Suppressor macrophage treated with lipopolysaccharide for 1 hour (primary cell): ENCODE data around the gene SH3BP4.

ENCODE experiments used
- DNase-seq, 3 donors: peaks; one replicate each; pipeline ENCODE4 v3.0.0-alpha.2; 2020 to 2022

Gene SH3BP4

DNA sequence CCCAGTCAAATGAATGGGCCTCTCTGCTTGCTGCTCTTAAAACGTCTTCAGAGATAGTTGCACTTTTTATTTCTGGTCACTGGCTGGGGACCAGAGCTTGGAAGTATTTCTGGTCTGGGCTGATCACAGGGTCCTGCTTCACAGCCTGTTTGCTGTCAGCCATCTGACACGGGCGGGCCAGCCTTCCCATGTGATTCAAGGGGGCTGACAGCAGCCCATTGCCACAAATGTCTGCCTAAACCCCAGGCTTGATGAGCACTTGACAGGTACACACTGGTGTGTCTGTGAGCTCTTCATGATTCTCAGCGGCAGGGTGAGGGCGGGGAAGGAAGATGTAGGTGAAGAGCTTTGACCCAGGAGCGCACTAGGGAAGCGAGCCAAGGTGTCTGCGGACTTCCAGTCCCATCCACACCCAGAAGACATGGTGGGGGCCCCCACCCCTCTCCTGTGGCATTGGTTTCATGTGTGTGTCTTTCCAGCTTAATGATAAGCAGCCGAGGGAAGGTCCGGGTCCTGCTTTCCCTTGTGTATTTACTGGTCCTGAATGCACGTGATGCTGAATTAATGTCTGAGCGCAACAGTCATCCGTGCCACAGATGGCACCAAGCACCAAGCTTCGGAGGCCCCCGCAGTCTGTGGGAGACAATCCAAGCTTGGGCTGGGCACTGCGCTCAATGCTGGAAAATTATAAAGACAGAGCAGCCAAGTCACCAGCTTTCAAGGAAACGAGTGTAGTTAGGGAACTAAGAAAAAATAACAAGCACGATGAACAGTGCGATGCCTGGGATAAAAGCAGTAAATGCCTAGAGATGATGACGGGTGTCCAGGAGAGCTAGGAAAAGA is 73.3 kb downstream of the SH3BP4 start:
- no peak for DNase-seq

DNA sequence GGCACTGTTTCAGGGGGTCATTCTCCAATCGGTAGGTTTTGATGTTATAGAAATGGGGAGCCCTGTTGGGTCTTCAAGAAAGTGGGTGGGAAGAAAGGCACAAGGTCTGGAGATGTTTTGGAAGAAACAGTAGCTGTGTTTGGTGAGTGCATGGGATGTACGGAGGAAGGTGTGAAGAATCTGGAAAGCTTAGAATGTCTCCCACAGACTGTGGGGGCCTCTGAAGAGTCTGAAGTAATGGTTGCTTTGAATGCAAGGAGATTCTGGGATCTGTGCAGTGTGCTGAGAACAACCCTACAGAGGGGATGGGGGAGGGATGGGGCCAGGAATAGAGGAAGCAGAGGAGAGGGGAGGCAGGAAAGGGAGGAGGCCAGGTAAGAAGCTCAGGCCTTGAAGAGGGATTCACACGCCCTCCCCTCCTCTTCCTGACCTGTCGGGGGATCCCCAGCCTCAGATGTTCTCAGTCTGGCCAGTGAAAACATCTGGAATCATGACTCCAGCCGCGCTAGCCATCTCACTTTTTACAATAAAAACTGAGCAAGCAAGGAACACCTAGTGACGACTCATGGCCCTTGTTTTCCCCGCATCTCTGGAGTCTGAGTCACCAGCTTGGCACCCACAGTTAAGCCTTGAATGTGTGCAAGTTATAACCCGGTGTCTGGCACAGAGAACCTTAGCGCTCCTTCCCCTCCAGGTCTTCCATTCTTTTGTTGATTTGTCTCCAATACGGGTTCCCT is 74.2 kb downstream of the SH3BP4 start:
- no peak for DNase-seq

GRCh38 chr2:235026649-235027557 is 75.1 kb downstream of the SH3BP4 start:
- no peak for DNase-seq

GRCh38 chr2:235027558-235028214 is 75.9 kb downstream of the SH3BP4 start:
- no peak for DNase-seq

GRCh38 chr2:235028646-235029045 is 76.8 kb downstream of the SH3BP4 start:
- DNase-seq = no peak

DNA sequence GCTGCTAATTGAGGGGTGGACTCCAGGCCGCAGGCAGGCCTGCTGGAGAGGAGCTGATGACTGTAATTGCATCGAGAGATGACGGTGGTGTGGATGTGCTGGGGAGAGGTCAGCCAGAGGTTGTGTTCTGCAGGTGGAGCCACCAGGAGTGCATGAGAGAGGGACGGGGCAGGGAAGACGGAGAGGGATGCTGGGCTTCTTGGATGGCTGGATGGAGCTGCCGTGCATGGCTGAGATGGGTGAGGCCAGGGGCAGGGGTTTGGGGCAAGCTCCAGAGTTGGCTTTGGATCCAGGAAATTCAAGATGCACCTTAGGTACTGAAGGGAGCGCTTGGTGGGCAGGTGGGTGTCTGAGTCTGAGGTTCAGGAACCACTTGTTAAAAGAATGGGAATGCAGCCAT is 77.2 kb downstream of the SH3BP4 start:
- no peak for DNase-seq

DNA sequence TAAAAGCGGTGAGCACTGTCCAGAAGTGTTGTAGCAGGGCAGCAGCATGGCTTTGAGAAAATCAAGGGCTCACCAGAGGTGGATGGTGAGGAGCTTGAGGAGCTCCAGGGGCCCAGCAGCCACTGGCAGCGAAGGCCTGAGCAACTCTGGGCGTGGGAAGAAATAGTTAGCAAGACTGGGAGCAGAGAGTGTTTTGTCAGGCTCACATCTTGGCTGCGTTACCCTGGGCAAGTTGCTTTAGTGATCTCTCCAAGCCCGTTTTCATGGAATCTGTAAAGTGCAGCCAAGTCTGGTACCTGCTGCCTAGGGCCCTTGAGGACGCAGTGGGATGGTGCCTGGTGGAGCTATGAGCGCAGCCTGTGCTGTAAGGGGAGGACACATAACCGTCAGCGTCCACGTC is 78.3 kb downstream of the SH3BP4 start:
- no peak for DNase-seq

GRCh38 chr2:235030936-235031335 is 79.1 kb downstream of the SH3BP4 start:
- no peak for DNase-seq

DNA sequence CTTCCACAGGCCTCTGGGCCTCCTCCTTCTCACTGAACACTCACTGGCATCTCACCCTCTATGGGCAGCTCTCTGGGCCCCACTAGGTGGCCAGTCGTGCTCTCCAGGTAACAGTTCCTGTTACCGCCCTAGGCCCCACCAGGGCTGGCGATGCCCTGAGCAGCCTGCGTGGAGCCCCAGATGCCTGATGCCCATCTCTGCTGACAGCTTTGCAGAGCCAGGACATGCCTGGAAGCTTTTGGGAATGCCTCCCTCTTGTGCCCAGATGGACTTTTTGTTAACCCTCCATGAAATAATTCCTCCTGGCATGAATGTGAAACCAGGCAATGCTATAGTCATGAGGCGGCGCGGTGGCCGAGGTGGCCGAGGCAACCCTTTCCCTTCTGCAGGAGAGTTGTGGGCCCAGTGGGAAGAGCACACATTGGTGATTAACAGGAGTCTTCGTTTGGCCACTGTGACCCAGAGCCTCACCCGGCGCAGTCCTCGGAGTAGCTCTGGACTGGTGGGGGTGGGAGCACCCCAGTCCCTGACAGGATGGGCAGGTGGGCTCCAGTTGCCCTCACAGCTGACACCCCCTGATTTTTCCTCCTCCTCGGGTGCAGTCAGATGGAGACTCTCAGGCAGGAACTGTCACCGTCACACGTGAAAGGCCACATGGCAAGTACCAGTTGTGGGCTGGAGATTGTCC is 80.0 kb downstream of the SH3BP4 start:
- DNase-seq = no peak

DNA sequence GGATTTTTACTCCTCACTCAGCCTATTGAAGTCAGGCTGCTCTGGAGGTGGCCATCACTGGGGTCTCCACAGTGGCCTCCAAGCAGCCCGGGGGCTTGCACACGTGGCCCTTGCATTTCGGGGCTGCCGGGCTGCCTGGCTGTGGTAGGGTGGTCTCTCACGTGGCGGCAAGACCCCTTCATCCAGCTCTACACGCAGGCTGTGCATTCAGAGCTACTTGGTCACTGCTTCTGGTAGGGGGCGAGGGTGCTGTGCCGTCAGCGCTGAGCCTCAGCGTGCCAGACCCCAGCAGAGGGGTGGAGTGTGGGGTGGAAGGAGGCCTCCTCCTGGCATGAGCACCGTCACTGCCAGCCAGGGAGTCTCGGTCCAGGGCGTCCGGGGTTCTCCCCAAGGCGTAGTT is 80.6 kb downstream of the SH3BP4 start:
- DNase-seq = no peak

DNA sequence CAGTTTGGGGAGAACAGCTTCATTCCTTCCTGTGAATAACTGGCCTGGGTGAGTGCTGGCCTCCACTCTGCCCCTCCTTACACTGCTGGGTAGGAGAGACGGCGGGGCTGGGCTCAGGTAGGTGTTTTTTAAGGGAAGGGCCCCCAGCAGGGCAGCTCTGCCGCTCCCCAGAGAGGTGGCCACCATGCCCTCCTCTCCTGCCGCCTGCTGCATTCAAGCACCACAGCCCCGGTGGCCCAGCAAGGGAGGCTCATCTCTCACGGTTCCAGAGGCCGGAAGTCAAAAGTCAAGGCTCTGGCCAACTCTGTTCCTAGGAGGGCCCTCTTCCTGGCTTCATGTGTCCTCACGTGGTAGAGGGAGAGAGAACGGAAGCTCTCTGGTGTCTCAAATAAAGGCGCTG is 81.1 kb downstream of the SH3BP4 start:
- DNase-seq = no peak

DNA sequence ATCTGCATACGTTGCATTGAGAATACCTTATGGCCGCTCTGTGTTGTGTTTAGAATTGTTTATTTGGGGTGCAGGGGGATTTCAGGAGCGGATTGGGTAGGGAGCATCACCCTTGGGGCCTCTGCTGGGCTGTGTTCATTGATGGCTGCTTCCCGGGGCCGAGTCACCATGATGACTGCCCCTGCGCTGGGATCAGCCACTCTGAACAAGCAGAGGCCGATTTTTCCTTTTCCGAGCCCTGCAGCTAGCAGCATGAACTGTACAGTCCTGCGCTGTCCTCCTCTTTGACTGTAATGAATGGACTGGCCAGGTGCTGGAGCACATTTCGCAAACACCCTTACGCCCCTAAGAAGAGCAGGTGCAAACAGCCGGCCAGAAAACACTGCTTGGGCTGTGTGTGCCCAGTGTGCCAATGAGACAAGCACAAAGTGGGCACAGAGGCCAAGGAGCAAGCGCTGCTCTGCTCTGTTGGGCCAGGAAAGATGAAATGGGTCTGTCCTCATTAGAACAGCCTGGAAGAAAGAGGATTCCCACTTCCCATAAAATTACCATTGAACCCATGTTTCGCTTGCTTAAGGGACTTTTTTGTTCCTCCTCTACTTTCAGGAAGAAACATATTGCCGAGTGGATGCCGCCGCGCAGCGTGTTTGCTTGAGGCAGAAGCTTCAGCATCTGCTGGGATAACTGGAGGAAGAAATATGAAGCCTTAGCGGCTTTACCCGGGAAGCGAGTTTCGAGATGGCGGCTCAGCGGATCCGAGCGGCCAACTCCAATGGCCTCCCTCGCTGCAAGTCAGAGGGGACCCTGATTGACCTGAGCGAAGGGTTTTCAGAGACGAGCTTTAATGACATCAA is 82.7 kb downstream of the SH3BP4 start:
- DNase-seq = no peak

DNA sequence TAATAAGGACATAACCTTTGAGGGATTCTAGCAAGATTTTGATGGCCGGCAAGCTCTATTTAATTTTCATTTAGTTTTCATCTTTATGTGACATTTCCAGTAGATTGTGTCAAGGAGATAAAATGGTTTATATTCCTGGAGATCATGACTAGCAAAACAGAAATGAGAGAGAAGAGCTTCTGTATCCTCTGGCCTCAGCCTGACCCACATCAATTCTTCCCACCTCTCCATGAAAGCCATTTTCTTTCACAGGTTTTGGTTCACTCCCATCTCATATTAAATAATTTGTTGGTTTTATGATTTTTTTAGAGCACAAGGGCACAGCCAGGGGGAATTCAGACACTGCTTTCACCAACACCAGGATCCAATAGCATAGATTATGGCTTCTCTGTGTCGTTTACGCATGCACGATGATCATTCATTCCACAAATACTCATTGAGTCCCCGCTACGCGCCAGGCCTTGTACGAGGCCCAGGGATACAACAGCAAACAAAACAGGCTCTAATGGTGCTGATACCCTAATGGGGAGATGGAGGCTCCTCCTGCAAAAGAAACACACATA is 85.9 kb downstream of the SH3BP4 start:
- no peak for DNase-seq

GRCh38 chr2:235041221-235041917 is 89.6 kb downstream of the SH3BP4 start:
- DNase-seq = no peak

DNA sequence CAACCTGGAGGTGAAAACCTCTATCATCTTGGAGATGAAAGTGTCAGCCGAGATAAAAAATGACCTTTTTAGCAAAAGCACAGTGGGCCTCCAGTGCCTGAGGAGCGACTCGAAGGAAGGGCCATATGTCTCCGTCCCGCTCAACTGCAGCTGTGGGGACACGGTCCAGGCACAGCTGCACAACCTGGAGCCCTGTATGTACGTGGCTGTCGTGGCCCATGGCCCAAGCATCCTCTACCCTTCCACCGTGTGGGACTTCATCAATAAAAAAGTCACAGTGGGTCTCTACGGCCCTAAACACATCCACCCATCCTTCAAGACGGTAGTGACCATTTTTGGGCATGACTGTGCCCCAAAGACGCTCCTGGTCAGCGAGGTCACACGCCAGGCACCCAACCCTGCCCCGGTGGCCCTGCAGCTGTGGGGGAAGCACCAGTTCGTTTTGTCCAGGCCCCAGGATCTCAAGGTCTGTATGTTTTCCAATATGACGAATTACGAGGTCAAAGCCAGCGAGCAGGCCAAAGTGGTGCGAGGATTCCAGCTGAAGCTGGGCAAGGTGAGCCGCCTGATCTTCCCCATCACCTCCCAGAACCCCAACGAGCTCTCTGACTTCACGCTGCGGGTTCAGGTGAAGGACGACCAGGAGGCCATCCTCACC is 90.2 kb downstream of the SH3BP4 start:
- DNase-seq = no peak

GRCh38 chr2:235042576-235043515 is 91.0 kb downstream of the SH3BP4 start:
- no peak for DNase-seq

GRCh38 chr2:235043762-235044500 is 92.1 kb downstream of the SH3BP4 start:
- DNase-seq = peak; percentile 62 to 75 (median 69)
